HL-60 (cell line): ENCODE measurements around the gene FOXO3.

Source experiments
- DNase-seq, 2 experiments: peaks; one replicate each; pipeline ENCODE4 v3.0.0-alpha.2; 2010 to 2020; ENCODE audit warnings: low read depth in 1 of 2, low spot score in 1 of 2
- H3K27ac ChIP-seq: fragments of 250-450 bp; sonication (Bioruptor Pico); replicated peaks from 2 replicates; pipeline ENCODE4 v1.5.1; 2020; ENCODE audit warnings: mild to moderate bottlenecking, moderate library complexity
- H3K27me3 ChIP-seq: fragments of 250-450 bp; sonication (Bioruptor Pico); 2 replicates; pipeline ENCODE4 v1.5.1; 2021; ENCODE audit warnings: mild to moderate bottlenecking, moderate library complexity; ENCODE audit not compliant: insufficient read depth, poor library complexity, severe bottlenecking
- H3K4me3 ChIP-seq: replicated peaks from 2 replicates; pipeline ENCODE4 v1.5.1; 2011; ENCODE audit warnings: mild to moderate bottlenecking, control low read depth, low read length; ENCODE audit not compliant: insufficient read depth
- GABPA ChIP-seq: IDR thresholded peaks from 2 replicates; pipeline ENCODE4 v1.6.1; 2012; ENCODE audit warnings: low read depth
- POLR2AphosphoS5 ChIP-seq: IDR thresholded peaks from 2 replicates; pipeline ENCODE4 v1.6.1; 2012; ENCODE audit warnings: low read depth
- SPI1 ChIP-seq: IDR thresholded peaks from 2 replicates; pipeline ENCODE4 v1.6.1; 2012; ENCODE audit warnings: low read depth, mild to moderate bottlenecking, borderline replicate concordance
- TF ChIP-seq, protein P1 (sequence below): IDR thresholded peaks from 2 replicates; pipeline ENCODE4 v1.6.1; 2012; ENCODE audit warnings: low read depth; ENCODE audit not compliant: insufficient replicate concordance
- TF ChIP-seq, protein P2 (sequence below): IDR thresholded peaks from one replicate; pipeline ENCODE4 v1.5.1; 2011; ENCODE audit warnings: low read length, control low read depth, inconsistent platforms; ENCODE audit not compliant: insufficient read depth

The FOXO3 gene

DNA sequence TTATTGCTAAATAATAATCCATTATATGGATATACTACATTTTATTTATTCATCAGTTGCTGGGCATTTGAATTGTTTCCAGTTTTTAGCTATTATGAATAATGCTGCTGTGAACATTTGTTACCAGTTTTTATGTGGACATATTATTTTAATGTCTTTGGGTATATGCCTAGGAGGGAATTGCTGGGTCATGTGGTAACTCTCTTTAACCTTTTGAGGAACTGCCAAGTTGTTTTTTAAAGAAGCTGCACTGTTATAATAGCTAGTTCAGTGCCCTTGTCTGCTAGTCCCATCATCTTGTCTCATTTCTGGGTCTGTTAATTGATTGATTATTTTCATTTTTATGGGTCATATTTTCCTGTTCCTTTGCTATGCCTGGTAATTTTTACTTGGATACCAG is 56.3 kb downstream of the FOXO3 start:
- H3K27me3 ChIP-seq = no peaks in the 10 kb centered on the region
- H3K27ac ChIP-seq = no peak overlapping the region
- no peak overlapping the region for H3K4me3 ChIP-seq
- DNase-seq = peak in 1 of 2 experiments; percentile 36
- TF ChIP-seq SPI1 = peak; percentile 91
- TF ChIP-seq, protein P1, sequence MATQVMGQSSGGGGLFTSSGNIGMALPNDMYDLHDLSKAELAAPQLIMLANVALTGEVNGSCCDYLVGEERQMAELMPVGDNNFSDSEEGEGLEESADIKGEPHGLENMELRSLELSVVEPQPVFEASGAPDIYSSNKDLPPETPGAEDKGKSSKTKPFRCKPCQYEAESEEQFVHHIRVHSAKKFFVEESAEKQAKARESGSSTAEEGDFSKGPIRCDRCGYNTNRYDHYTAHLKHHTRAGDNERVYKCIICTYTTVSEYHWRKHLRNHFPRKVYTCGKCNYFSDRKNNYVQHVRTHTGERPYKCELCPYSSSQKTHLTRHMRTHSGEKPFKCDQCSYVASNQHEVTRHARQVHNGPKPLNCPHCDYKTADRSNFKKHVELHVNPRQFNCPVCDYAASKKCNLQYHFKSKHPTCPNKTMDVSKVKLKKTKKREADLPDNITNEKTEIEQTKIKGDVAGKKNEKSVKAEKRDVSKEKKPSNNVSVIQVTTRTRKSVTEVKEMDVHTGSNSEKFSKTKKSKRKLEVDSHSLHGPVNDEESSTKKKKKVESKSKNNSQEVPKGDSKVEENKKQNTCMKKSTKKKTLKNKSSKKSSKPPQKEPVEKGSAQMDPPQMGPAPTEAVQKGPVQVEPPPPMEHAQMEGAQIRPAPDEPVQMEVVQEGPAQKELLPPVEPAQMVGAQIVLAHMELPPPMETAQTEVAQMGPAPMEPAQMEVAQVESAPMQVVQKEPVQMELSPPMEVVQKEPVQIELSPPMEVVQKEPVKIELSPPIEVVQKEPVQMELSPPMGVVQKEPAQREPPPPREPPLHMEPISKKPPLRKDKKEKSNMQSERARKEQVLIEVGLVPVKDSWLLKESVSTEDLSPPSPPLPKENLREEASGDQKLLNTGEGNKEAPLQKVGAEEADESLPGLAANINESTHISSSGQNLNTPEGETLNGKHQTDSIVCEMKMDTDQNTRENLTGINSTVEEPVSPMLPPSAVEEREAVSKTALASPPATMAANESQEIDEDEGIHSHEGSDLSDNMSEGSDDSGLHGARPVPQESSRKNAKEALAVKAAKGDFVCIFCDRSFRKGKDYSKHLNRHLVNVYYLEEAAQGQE = no peak
- TF ChIP-seq GABPA = no peak
- no peak for TF ChIP-seq POLR2AphosphoS5

DNA sequence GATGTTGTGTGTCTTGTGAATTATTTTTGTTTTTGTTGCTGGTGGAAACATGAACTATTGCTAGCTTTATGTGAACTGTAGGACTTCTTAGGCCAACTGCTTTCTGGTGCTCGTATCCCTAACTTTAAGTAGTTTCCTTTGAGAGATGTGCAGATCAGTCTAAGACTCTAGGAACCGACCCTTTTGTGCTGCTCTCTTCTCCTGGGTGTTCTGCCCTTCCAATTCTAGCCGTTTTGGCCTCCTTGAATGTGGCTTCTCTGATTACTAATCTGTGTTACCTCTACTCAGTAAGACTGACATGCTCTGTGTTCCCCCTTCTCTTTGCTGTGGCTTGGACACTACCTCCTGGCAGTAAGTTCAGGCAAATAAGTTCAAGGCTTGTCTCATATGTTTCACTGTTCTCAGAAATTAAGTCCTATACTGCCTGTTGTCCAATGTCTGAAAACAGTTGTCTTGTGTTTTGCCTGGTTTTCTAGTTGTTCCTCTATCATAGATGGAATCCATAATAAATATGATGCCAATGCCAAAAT is 58.0 kb downstream of the FOXO3 start:
- H3K4me3 ChIP-seq = no peak overlapping the region
- TF ChIP-seq, protein P2, sequence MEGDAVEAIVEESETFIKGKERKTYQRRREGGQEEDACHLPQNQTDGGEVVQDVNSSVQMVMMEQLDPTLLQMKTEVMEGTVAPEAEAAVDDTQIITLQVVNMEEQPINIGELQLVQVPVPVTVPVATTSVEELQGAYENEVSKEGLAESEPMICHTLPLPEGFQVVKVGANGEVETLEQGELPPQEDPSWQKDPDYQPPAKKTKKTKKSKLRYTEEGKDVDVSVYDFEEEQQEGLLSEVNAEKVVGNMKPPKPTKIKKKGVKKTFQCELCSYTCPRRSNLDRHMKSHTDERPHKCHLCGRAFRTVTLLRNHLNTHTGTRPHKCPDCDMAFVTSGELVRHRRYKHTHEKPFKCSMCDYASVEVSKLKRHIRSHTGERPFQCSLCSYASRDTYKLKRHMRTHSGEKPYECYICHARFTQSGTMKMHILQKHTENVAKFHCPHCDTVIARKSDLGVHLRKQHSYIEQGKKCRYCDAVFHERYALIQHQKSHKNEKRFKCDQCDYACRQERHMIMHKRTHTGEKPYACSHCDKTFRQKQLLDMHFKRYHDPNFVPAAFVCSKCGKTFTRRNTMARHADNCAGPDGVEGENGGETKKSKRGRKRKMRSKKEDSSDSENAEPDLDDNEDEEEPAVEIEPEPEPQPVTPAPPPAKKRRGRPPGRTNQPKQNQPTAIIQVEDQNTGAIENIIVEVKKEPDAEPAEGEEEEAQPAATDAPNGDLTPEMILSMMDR = no peak
- TF ChIP-seq POLR2AphosphoS5 (no peak), SPI1 (no peak), GABPA (no peak)
- TF ChIP-seq, protein P1 = no peak
- no peak for DNase-seq
- H3K27ac ChIP-seq = no peak overlapping the region
- no peaks in the 10 kb centered on the region for H3K27me3 ChIP-seq

DNA sequence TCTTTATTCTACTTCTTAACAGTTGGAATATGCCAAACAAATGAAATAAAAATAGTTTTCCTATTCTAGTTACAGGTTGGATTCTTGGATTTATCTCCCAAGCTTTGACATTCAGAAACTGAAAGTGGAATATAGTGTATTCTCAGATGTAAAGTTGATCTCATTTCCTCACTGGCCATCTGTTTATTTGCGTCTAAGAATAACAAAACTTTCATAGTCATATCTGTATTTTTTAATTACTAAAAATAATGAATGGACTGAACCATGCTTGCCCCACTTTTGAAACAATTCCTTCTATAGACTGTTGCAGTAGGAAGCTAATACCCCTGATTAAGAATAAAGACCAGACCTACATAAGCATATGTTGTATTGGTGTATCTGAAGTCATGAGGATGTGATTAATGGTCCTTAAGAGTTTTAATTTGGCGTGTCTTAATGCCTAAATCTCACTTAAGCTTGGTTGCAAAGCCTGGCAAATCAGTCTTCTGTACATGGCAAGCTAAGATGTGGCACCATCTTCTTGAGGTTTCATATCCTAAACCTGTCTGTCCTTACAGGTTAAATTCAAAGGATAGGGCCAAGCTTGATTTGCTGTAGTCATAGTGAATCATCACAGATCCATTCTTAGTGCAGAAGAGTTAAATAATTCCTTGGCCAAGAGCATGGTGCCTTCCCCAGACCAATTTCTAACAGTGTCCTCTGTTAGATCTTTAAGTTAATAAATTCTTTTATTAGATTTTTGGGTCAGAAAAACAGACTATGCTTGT is 58.9 kb downstream of the FOXO3 start:
- Histone ChIP-seq H3K4me3 (no peak overlapping the region), H3K27ac (no peak overlapping the region), H3K27me3 (no peaks in the 10 kb centered on the region)
- no peak for TF ChIP-seq POLR2AphosphoS5
- TF ChIP-seq, protein P2 = no peak
- TF ChIP-seq SPI1 = no peak
- no peak for TF ChIP-seq GABPA
- TF ChIP-seq, protein P1 = no peak
- no peak for DNase-seq
